ENCODE data around the gene SMAD6.

- TF ChIP-seq REST (tag by site-specific recombination; IDR thresholded peaks at IDR 0.05) (no peak), ZNF311 (tag by site-specific recombination; IDR thresholded peaks at IDR 0.05; ENCODE audit: borderline replicate concordance) (no peak), CTCF (tag by site-specific recombination; IDR thresholded peaks at IDR 0.05) (no peak), HOXD13 (CRISPR knock-in tag; IDR thresholded peaks at IDR 0.05; ENCODE audit: borderline replicate concordance) (no peak)
Observed at GRCh38 chr15:66685638-66686150, 16.3 kb upstream of the SMAD6 start.
